Airway epithelial cell (primary cell): ENCODE measurements around the gene KRT6B. TPM values are rescaled to one million over a fixed set of nuclear protein-coding genes. Genes with fewer than 3 reads are reported as not detected.

Experiments
- total RNA-seq: library from RNA; depleted of rRNA; stranded (reverse); fragments of >200 nt; gene quantifications from 2 replicates; pipeline ENCODE4 v1.2.3, GENCODE V29; 2015

KRT6B gene
- total RNA-seq: 1,596 and 1,655 TPM in 2 replicates

GRCh38 chr12:52452101-52452500 is at the start of gene KRT6B:
KRT6B (minus strand) TSS chr12:52452146; CDS start chr12:52452078, 68 bp downstream.

GRCh38 chr12:52493172-52493571 is 41.2 kb upstream of the KRT6B start, which contains the start of gene KRT6A:
KRT6A (minus strand) TSS chr12:52493257; CDS start chr12:52493188, 69 bp downstream.

DNA sequence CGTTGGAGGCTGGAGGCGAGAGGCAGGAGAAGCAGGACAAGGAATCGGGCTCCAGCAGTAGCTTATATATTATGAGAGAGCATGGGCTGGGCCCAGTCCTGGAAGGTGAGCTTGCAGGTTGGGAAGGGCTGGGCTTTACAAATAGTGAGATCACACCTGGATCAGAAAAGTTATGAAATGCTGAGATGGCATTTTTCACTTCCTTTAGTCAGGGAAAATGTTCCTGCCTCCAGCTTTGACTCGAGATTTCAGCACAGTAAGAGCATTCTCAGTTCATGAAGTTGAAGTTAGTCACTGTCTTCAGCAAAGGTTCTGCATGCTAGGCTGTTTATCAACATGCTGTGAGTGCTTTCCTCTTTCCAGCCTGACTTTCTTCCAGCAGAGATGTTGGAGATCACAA is 21.8 kb upstream of the KRT6B start, which contains the start of gene KRT6C:
KRT6C (minus strand) TSS at position 38 of the 400 bp plus-strand sequence. CDS start 68 bp downstream, outside the sequence.

DNA sequence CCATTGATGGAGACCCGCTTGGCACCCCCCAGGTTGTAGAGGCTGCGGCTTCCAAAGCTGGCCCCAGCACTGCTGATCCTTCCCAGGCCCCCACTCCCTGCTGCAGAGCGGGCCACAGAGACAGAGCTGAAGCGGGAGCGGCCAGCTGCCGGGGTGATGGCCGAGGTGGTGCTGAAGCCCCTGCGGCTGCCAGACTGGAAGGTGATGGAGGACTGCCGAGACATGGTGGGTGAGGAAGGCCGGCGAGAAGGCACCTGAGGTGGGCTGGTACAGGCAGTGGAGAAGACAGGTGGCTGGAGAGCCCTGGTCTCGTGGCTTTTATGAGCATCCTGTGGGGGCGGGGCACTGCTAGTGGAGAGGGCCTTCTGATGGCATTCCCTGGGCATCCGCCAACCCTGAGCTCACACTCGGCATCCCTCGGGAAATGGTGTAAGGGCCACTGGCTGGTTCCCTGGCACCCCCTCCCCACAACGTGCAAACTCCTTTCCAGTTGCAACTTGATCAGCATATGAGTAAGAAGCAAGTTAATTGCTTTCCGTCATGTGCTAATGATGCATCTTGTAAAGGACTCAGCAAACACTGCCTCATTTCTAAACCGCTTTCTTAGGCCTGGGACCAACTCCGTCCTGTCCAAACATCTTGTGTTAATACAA is 17.7 kb downstream of the KRT6B start, which contains the start of gene KRT75:
KRT75 (minus strand) TSS at position 291 of the 653 bp plus-strand sequence; CDS start at position 224, 67 bp downstream.

GRCh38 chr12:52405922-52406385 is 46.0 kb downstream of the KRT6B start, which contains the start of gene KRT82:
KRT82 (minus strand) TSS chr12:52406335; CDS start chr12:52406277, 58 bp downstream.

Other genes with a start within 250 kb of the KRT6B start
- 1,213 and 1,216 TPM in 2 replicates for gene KRT7, start 218.9 kb downstream of the KRT6B start, total RNA-seq
- gene KRT86, start 177.5 kb downstream of the KRT6B start, total RNA-seq: 0.56 TPM in 1 of 2 replicates, not detected in the other
- gene KRT81, start 160.6 kb downstream of the KRT6B start, total RNA-seq: 35.9 and 54.8 TPM in 2 replicates
- gene KRT83, start 130.7 kb downstream of the KRT6B start, total RNA-seq: not detected in 2 replicates
- gene KRT85, start 84.7 kb downstream of the KRT6B start, total RNA-seq: not detected in 2 replicates
- 0.07 TPM in 1 of 2 replicates, not detected in the other for gene KRT84, start 66.5 kb downstream of the KRT6B start, total RNA-seq
- gene KRT82, start 45.8 kb downstream of the KRT6B start, total RNA-seq: not detected in 2 replicates
- 2.1 and 2.6 TPM in 2 replicates for gene KRT75, start 17.8 kb downstream of the KRT6B start, total RNA-seq
- 220 and 261 TPM in 2 replicates for gene KRT6C, start 21.7 kb upstream of the KRT6B start, total RNA-seq
- gene KRT6A, start 41.1 kb upstream of the KRT6B start, total RNA-seq: 9,998 and 10,940 TPM in 2 replicates
- 10,625 and 11,680 TPM in 2 replicates for gene KRT5, start 68.2 kb upstream of the KRT6B start, total RNA-seq
- gene KRT71, start 101.0 kb upstream of the KRT6B start, total RNA-seq: not detected in 2 replicates
- gene KRT74, start 121.7 kb upstream of the KRT6B start, total RNA-seq: 0.21 and 0.33 TPM in 2 replicates
- not detected in 2 replicates for gene KRT72, start 149.3 kb upstream of the KRT6B start, total RNA-seq
- not detected in 2 replicates for gene KRT73, start 166.4 kb upstream of the KRT6B start, total RNA-seq
- gene KRT2, start 200.1 kb upstream of the KRT6B start, total RNA-seq: 0.28 TPM in 1 of 2 replicates, not detected in the other
- 0.42 and 0.99 TPM in 2 replicates for gene KRT1, start 228.3 kb upstream of the KRT6B start, total RNA-seq